ENCODE data around the gene NUDT6. TPM values are rescaled to one million over a fixed set of nuclear protein-coding genes. Genes with fewer than 3 reads are reported as not detected.
"Not testable (repeated sequence)": the region's sequence is repeated elsewhere in the genome, so short reads cannot be mapped to it uniquely, and the experiment has no call there.

Gene NUDT6
- polyA plus RNA-seq, 1 donor: 8.6 TPM

- Histone ChIP-seq H3K4me3 (ENCODE audit: low read length) (no peak overlapping the region), H3K27ac (ENCODE audit: low read length) (no peak overlapping the region), H3K27me3 (ENCODE audit: control insufficient read depth, insufficient read depth, low read length) (no peaks in the 10 kb centered on the region), H3K9me3 (ENCODE audit: control insufficient read depth, low read depth, low read length) (no peaks in the 10 kb centered on the region), H3K4me1 (ENCODE audit: control insufficient read depth, insufficient read depth, low read length) (no peaks in the 10 kb centered on the region), H3K36me3 (ENCODE audit: control insufficient read depth, insufficient read depth, low read length) (no peaks in the 10 kb centered on the region)
- DNase-seq: no peak
Observed at GRCh38 chr4:122879001-122879400, 43.4 kb downstream of the NUDT6 start.

- H3K4me3 ChIP-seq (ENCODE audit: low read length): no peak overlapping the region
- H3K4me1 ChIP-seq (ENCODE audit: control insufficient read depth, insufficient read depth, low read length): no peaks in the 10 kb centered on the region
- H3K27ac ChIP-seq (ENCODE audit: low read length): no peak overlapping the region
- H3K36me3 ChIP-seq (ENCODE audit: control insufficient read depth, insufficient read depth, low read length): no peaks in the 10 kb centered on the region
- DNase-seq: no peak
- 86% methylated on average over 2 of the region's 3 CpGs for WGBS (ENCODE audit: insufficient coverage, low lambda C conversion rate)
- no peaks in the 10 kb centered on the region for H3K9me3 ChIP-seq (ENCODE audit: control insufficient read depth, low read depth, low read length)
- no peaks in the 10 kb centered on the region for H3K27me3 ChIP-seq (ENCODE audit: control insufficient read depth, insufficient read depth, low read length)
Observed at GRCh38 chr4:122876456-122876855, 45.9 kb downstream of the NUDT6 start.

GRCh38 chr4:122875949-122876348 lies 46.4 kb downstream of the NUDT6 start:
- H3K9me3 ChIP-seq (ENCODE audit: control insufficient read depth, low read depth, low read length): no peaks in the 10 kb centered on the region
- no peak overlapping the region for H3K4me3 ChIP-seq (ENCODE audit: low read length)
- WGBS (ENCODE audit: insufficient coverage, low lambda C conversion rate): 100% methylated on average over 1 of the region's 5 CpGs

GRCh38 chr4:122873821-122874593 lies 48.4 kb downstream of the NUDT6 start:
- no peaks in the 10 kb centered on the region for H3K36me3 ChIP-seq (ENCODE audit: control insufficient read depth, insufficient read depth, low read length)
- H3K27me3 ChIP-seq (ENCODE audit: control insufficient read depth, insufficient read depth, low read length): no peaks in the 10 kb centered on the region
- no peak overlapping the region for H3K27ac ChIP-seq (ENCODE audit: low read length)
- no peak overlapping the region for H3K4me3 ChIP-seq (ENCODE audit: low read length)
- H3K9me3 ChIP-seq (ENCODE audit: control insufficient read depth, low read depth, low read length): no peaks in the 10 kb centered on the region
- DNase-seq: no peak
- no peaks in the 10 kb centered on the region for H3K4me1 ChIP-seq (ENCODE audit: control insufficient read depth, insufficient read depth, low read length)
- WGBS (ENCODE audit: insufficient coverage, low lambda C conversion rate): 73% methylated on average over 3 of the region's 4 CpGs

More at GRCh38 chr4:122875949-122876348, 46.4 kb downstream of the NUDT6 start:
- no peaks in the 10 kb centered on the region for H3K27me3 ChIP-seq (ENCODE audit: control insufficient read depth, insufficient read depth, low read length)
- no peak overlapping the region for H3K27ac ChIP-seq (ENCODE audit: low read length)
- no peak for DNase-seq
- no peaks in the 10 kb centered on the region for H3K36me3 ChIP-seq (ENCODE audit: control insufficient read depth, insufficient read depth, low read length)
- no peaks in the 10 kb centered on the region for H3K4me1 ChIP-seq (ENCODE audit: control insufficient read depth, insufficient read depth, low read length)

GRCh38 chr4:122873146-122873545 lies 49.3 kb downstream of the NUDT6 start:
- WGBS (ENCODE audit: insufficient coverage, low lambda C conversion rate): 100% methylated on average over 1 of the region's 1 CpG
- H3K36me3 ChIP-seq (ENCODE audit: control insufficient read depth, insufficient read depth, low read length): no peaks in the 10 kb centered on the region
- no peak for DNase-seq
- H3K9me3 ChIP-seq (ENCODE audit: control insufficient read depth, low read depth, low read length): no peaks in the 10 kb centered on the region
- H3K4me1 ChIP-seq (ENCODE audit: control insufficient read depth, insufficient read depth, low read length): no peaks in the 10 kb centered on the region
- no peak overlapping the region for H3K27ac ChIP-seq (ENCODE audit: low read length)
- H3K4me3 ChIP-seq (ENCODE audit: low read length): no peak overlapping the region
- no peaks in the 10 kb centered on the region for H3K27me3 ChIP-seq (ENCODE audit: control insufficient read depth, insufficient read depth, low read length)

GRCh38 chr4:122868235-122868634 lies 54.2 kb downstream of the NUDT6 start:
- not testable (repeated sequence) for H3K27me3 ChIP-seq (ENCODE audit: control insufficient read depth, insufficient read depth, low read length); H3K4me3 ChIP-seq (ENCODE audit: low read length); H3K27ac ChIP-seq (ENCODE audit: low read length); H3K36me3 ChIP-seq (ENCODE audit: control insufficient read depth, insufficient read depth, low read length); H3K4me1 ChIP-seq (ENCODE audit: control insufficient read depth, insufficient read depth, low read length); H3K9me3 ChIP-seq (ENCODE audit: control insufficient read depth, low read depth, low read length); DNase-seq
- no CpG with 5 or more reads among the region's 3 CpGs for WGBS (ENCODE audit: insufficient coverage, low lambda C conversion rate)

- WGBS (ENCODE audit: insufficient coverage, low lambda C conversion rate): no CpG with 5 or more reads among the region's 4 CpGs
- no peaks in the 10 kb centered on the region for H3K36me3 ChIP-seq (ENCODE audit: control insufficient read depth, insufficient read depth, low read length)
Observed at GRCh38 chr4:122865425-122865824, 57.0 kb downstream of the NUDT6 start.

GRCh38 chr4:122863639-122864038 lies 58.8 kb downstream of the NUDT6 start:
- Histone ChIP-seq H3K27me3 (ENCODE audit: control insufficient read depth, insufficient read depth, low read length) (no peaks in the 10 kb centered on the region), H3K4me3 (ENCODE audit: low read length) (no peak overlapping the region), H3K4me1 (ENCODE audit: control insufficient read depth, insufficient read depth, low read length) (no peaks in the 10 kb centered on the region), H3K9me3 (ENCODE audit: control insufficient read depth, low read depth, low read length) (no peaks in the 10 kb centered on the region), H3K36me3 (ENCODE audit: control insufficient read depth, insufficient read depth, low read length) (no peaks in the 10 kb centered on the region), H3K27ac (ENCODE audit: low read length) (no peak overlapping the region)
- no CpG with 5 or more reads among the region's 1 CpG for WGBS (ENCODE audit: insufficient coverage, low lambda C conversion rate)
- DNase-seq: no peak

More at GRCh38 chr4:122865425-122865824, 57.0 kb downstream of the NUDT6 start:
- DNase-seq: no peak
- no peak overlapping the region for H3K4me3 ChIP-seq (ENCODE audit: low read length)
- no peaks in the 10 kb centered on the region for H3K27me3 ChIP-seq (ENCODE audit: control insufficient read depth, insufficient read depth, low read length)
- H3K9me3 ChIP-seq (ENCODE audit: control insufficient read depth, low read depth, low read length): no peaks in the 10 kb centered on the region
- no peak overlapping the region for H3K27ac ChIP-seq (ENCODE audit: low read length)
- no peaks in the 10 kb centered on the region for H3K4me1 ChIP-seq (ENCODE audit: control insufficient read depth, insufficient read depth, low read length)

GRCh38 chr4:122861172-122861943 lies 61.0 kb downstream of the NUDT6 start:
- DNase-seq: no peak
- Histone ChIP-seq H3K27me3 (ENCODE audit: control insufficient read depth, insufficient read depth, low read length) (no peaks in the 10 kb centered on the region), H3K27ac (ENCODE audit: low read length) (no peak overlapping the region), H3K4me1 (ENCODE audit: control insufficient read depth, insufficient read depth, low read length) (peaks cover 3% of the 10 kb centered on the region), H3K36me3 (ENCODE audit: control insufficient read depth, insufficient read depth, low read length) (no peaks in the 10 kb centered on the region), H3K9me3 (ENCODE audit: control insufficient read depth, low read depth, low read length) (no peaks in the 10 kb centered on the region), H3K4me3 (ENCODE audit: low read length) (no peak overlapping the region)
- 100% methylated on average over 2 of the region's 2 CpGs for WGBS (ENCODE audit: insufficient coverage, low lambda C conversion rate)

GRCh38 chr4:122858705-122859104 lies 63.7 kb downstream of the NUDT6 start:
- H3K36me3 ChIP-seq (ENCODE audit: control insufficient read depth, insufficient read depth, low read length): no peaks in the 10 kb centered on the region
- no peak overlapping the region for H3K27ac ChIP-seq (ENCODE audit: low read length)
- H3K27me3 ChIP-seq (ENCODE audit: control insufficient read depth, insufficient read depth, low read length): no peaks in the 10 kb centered on the region
- WGBS (ENCODE audit: insufficient coverage, low lambda C conversion rate): no CpG with 5 or more reads among the region's 2 CpGs
- no peak overlapping the region for H3K4me3 ChIP-seq (ENCODE audit: low read length)
- no peak for DNase-seq
- H3K9me3 ChIP-seq (ENCODE audit: control insufficient read depth, low read depth, low read length): no peaks in the 10 kb centered on the region
- H3K4me1 ChIP-seq (ENCODE audit: control insufficient read depth, insufficient read depth, low read length): peaks cover 3% of the 10 kb centered on the region

Measured in large intestine (tissue), 3 donors.